DOHH2 (cell line): Measurements from ENCODE around the gene LIMK1.
A peak's percentile ranks its signal among the peaks of the same experiment; 100 is the strongest.

ENCODE experiments used
- H3F3A ChIP-seq: fragments of 200-600 bp; sonication (generic), shearing (Covaris generic); 2 replicates; pipeline ENCODE4 v1.6.0; 2016; ENCODE audit warnings: antibody characterized with exemption, mild to moderate bottlenecking; ENCODE audit not compliant: control insufficient read depth, insufficient read depth
- H3K27ac ChIP-seq: fragments of 200-600 bp; sonication (generic); 2 replicates; pipeline ENCODE4 v1.5.1; 2014; ENCODE audit warnings: low read depth, mild to moderate bottlenecking, low read length, moderate library complexity
- H3K27me3 ChIP-seq: fragments of 200-600 bp; sonication (generic); 2 replicates; pipeline ENCODE4 v1.6.1; 2014; ENCODE audit warnings: mild to moderate bottlenecking, low read length, mixed read lengths; ENCODE audit not compliant: control insufficient read depth
- H3K36me3 ChIP-seq: fragments of 200-600 bp; sonication (generic); 2 replicates; pipeline ENCODE4 v1.6.1; 2014; ENCODE audit warnings: mild to moderate bottlenecking, low read length, moderate library complexity, mixed read lengths; ENCODE audit not compliant: control insufficient read depth
- H3K4me1 ChIP-seq: fragments of 200-600 bp; sonication (generic); 2 replicates; pipeline ENCODE4 v1.6.1; 2014; ENCODE audit warnings: mild to moderate bottlenecking, low read length, mixed read lengths; ENCODE audit not compliant: control insufficient read depth
- H3K4me2 ChIP-seq: fragments of 200-600 bp; sonication (generic); 2 replicates; pipeline ENCODE4 v1.6.0; 2014; ENCODE audit warnings: mild to moderate bottlenecking, low read length, moderate library complexity
- H3K4me3 ChIP-seq: fragments of 200-600 bp; sonication (generic); 2 replicates; pipeline ENCODE4 v1.5.1; 2014; ENCODE audit warnings: mild to moderate bottlenecking, low read length, mixed read lengths
- H3K79me2 ChIP-seq: fragments of 200-600 bp; sonication (generic); 2 replicates; pipeline ENCODE4 v1.6.1; 2014; ENCODE audit warnings: mild to moderate bottlenecking, low read length, mixed read lengths; ENCODE audit not compliant: control insufficient read depth
- H3K9me2 ChIP-seq: fragments of 200-600 bp; sonication (generic); replicated peaks from 2 replicates; pipeline ENCODE4 v1.6.1; 2014; ENCODE audit warnings: mild to moderate bottlenecking, low read length, mixed read lengths; ENCODE audit not compliant: control insufficient read depth
- H3K9me3 ChIP-seq: fragments of 200-600 bp; sonication (generic); 2 replicates; pipeline ENCODE4 v1.6.1; 2014; ENCODE audit warnings: antibody characterized with exemption, low read length, mixed read lengths; ENCODE audit not compliant: control insufficient read depth, insufficient read depth
- H4K20me1 ChIP-seq: fragments of 200-600 bp; sonication (generic); 2 replicates; pipeline ENCODE4 v1.6.0; 2014; ENCODE audit warnings: low read depth, mild to moderate bottlenecking, antibody characterized with exemption, low read length, moderate library complexity; ENCODE audit not compliant: control insufficient read depth, insufficient read depth
- EZH2phosphoT487 ChIP-seq: fragments of 200-600 bp; sonication (generic); IDR thresholded peaks from 2 replicates; pipeline ENCODE4 v1.6.1; 2017; ENCODE audit warnings: borderline replicate concordance, mild to moderate bottlenecking, antibody characterized with exemption, low read length, moderate library complexity, mixed read lengths
- TF ChIP-seq, protein P1 (sequence below): fragments of 200-600 bp; sonication (generic); IDR thresholded peaks from one replicate; pipeline ENCODE4 v1.5.1; 2014; ENCODE audit warnings: antibody characterized with exemption, mild to moderate bottlenecking, low read depth, low read length; ENCODE audit not compliant: poor library complexity, severe bottlenecking

Gene LIMK1

GRCh38 chr7:74138945-74139843, 55.6 kb downstream of the LIMK1 start:
- no peak for TF ChIP-seq EZH2phosphoT487
- TF ChIP-seq, protein P1, sequence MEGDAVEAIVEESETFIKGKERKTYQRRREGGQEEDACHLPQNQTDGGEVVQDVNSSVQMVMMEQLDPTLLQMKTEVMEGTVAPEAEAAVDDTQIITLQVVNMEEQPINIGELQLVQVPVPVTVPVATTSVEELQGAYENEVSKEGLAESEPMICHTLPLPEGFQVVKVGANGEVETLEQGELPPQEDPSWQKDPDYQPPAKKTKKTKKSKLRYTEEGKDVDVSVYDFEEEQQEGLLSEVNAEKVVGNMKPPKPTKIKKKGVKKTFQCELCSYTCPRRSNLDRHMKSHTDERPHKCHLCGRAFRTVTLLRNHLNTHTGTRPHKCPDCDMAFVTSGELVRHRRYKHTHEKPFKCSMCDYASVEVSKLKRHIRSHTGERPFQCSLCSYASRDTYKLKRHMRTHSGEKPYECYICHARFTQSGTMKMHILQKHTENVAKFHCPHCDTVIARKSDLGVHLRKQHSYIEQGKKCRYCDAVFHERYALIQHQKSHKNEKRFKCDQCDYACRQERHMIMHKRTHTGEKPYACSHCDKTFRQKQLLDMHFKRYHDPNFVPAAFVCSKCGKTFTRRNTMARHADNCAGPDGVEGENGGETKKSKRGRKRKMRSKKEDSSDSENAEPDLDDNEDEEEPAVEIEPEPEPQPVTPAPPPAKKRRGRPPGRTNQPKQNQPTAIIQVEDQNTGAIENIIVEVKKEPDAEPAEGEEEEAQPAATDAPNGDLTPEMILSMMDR: no peak
- H3K27me3 ChIP-seq: no peaks in the 10 kb centered on the region
- no peaks in the 10 kb centered on the region for H3K36me3 ChIP-seq
- H3K4me1 ChIP-seq: peaks cover 34% of the 10 kb centered on the region
- H3K4me3 ChIP-seq: no peak overlapping the region
- H3K9me2 ChIP-seq: no peaks in the 10 kb centered on the region
- peaks cover 3% of the 10 kb centered on the region for H3K9me3 ChIP-seq
- no peaks in the 10 kb centered on the region for H4K20me1 ChIP-seq
- no peak overlapping the region for H3K27ac ChIP-seq
- no peaks in the 10 kb centered on the region for H3K79me2 ChIP-seq
- H3K4me2 ChIP-seq: no peak overlapping the region
- peaks cover 7% of the 10 kb centered on the region; the same call in 1 of the 2 replicates for H3F3A ChIP-seq

DNA sequence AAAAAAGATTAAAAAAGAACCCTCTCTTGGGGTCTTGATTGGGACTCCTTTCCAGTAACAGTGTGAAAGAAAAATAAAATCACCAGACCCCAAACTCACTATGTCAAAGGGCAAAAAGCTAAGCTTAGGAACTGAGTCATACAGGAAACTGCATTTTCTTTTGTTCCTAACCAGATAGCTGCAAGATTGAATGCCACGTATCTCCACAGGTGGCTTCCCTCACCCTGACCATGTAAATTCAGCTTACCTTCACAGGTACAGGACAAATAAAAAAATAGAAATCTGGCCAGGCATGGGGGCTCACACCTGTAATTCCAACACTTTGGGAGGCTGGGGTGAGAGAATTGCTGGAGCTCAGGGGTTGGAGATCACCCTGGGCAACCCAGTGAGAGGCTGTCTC, 58.1 kb downstream of the LIMK1 start:
- Histone ChIP-seq H3K4me3 (no peak overlapping the region), H3K9me2 (no peaks in the 10 kb centered on the region), H3K27ac (no peak overlapping the region), H3K4me2 (peak overlapping the region; percentile 30), H3K4me1 (peaks cover 26% of the 10 kb centered on the region), H3K79me2 (no peaks in the 10 kb centered on the region), H3K27me3 (no peaks in the 10 kb centered on the region), H3K9me3 (peaks cover 13% of the 10 kb centered on the region), H4K20me1 (no peaks in the 10 kb centered on the region), H3K36me3 (no peaks in the 10 kb centered on the region), H3F3A (peaks cover 3% of the 10 kb centered on the region; the same call in 1 of the 2 replicates)
- TF ChIP-seq, protein P1: no peak
- no peak for TF ChIP-seq EZH2phosphoT487

- H4K20me1 ChIP-seq: no peaks in the 10 kb centered on the region
- peak overlapping the region; percentile 44 for H3K27ac ChIP-seq
- H3K9me3 ChIP-seq: peaks cover 13% of the 10 kb centered on the region
- H3K9me2 ChIP-seq: no peaks in the 10 kb centered on the region
- no peaks in the 10 kb centered on the region for H3K79me2 ChIP-seq
- peak overlapping the region; percentile 17 for H3K4me3 ChIP-seq
- H3K36me3 ChIP-seq: no peaks in the 10 kb centered on the region
- H3K4me2 ChIP-seq: peak overlapping the region; percentile 63
- H3K4me1 ChIP-seq: peaks cover 26% of the 10 kb centered on the region
- TF ChIP-seq, protein P1: no peak
- no peak for TF ChIP-seq EZH2phosphoT487
- H3F3A ChIP-seq: peaks cover 3% of the 10 kb centered on the region; the same call in 1 of the 2 replicates
- no peaks in the 10 kb centered on the region for H3K27me3 ChIP-seq
Observed at GRCh38 chr7:74143383-74143782, 59.8 kb downstream of the LIMK1 start.
